IPS-NIHi7 (cell line): Measurements from ENCODE around the gene LITAFD.

ENCODE experiments used
- DNase-seq: peaks from one replicate; pipeline ENCODE4 v3.0.0; 2012; ENCODE audit warnings: mixed read lengths; ENCODE audit errors: extremely low spot score

Gene LITAFD

GRCh38 chr16:8920645-8921346, 38.6 kb downstream of the LITAFD start:
- DNase-seq: no peak

GRCh38 chr16:8921347-8921984, 39.3 kb downstream of the LITAFD start:
- no peak for DNase-seq

- no peak for DNase-seq
Measured at GRCh38 chr16:8923199-8923598, 41.0 kb downstream of the LITAFD start.

- no peak for DNase-seq
Measured at GRCh38 chr16:8924214-8924613, 42.1 kb downstream of the LITAFD start.

- DNase-seq: no peak
Measured at GRCh38 chr16:8925455-8925854, 43.3 kb downstream of the LITAFD start.

GRCh38 chr16:8926827-8927226, 44.7 kb downstream of the LITAFD start:
- no peak for DNase-seq

- no peak for DNase-seq
Measured at GRCh38 chr16:8928467-8928957, 46.4 kb downstream of the LITAFD start.

- no peak for DNase-seq
Measured at GRCh38 chr16:8929086-8929748, 47.1 kb downstream of the LITAFD start.

GRCh38 chr16:8931859-8932258, 49.7 kb downstream of the LITAFD start:
- peak; percentile 65 for DNase-seq

GRCh38 chr16:8934601-8935000, 52.5 kb downstream of the LITAFD start:
- DNase-seq: no peak
